Measurements from ENCODE around the gene POLQ. TPM values are rescaled to one million over a fixed set of nuclear protein-coding genes. Genes with fewer than 3 reads are reported as not detected.

POLQ gene
- total and polyA plus RNA-seq, 2 of the 8 experiments (the other 6 are each of a cell fraction or from before 2014, with no cell fraction given): 3.6 to 15.3 TPM

GRCh38 chr3:121545049-121545573 lies 677 bp downstream of the POLQ start:
- Histone ChIP-seq H2BK12ac (ENCODE audit: low read depth, low read length) (no peak overlapping the region), H3K27me3 (replicated peaks in 1 of 4; ENCODE audit: control insufficient read depth in 3 of 4, extremely low read depth in 1 of 4, insufficient read depth in 3 of 4, low read length in 3 of 4) (no peaks in the 10 kb centered on the region), H4K20me1 (replicated peaks in 1 of 2; ENCODE audit: control insufficient read depth in 1 of 2, insufficient read depth in 2 of 2, low read length in 2 of 2) (peaks cover 0 to 3% of the 10 kb centered on the region in 2 experiments), H3K4me1 (replicated peaks in 1 of 4; ENCODE audit: control insufficient read depth in 3 of 4, insufficient read depth in 4 of 4, low read length in 3 of 4) (0 out of 7 replicates have a peak, but pooled peaks cover 0 to 2% (median 0%) of the 10 kb centered on the region in 4 experiments), H3K79me1 (ENCODE audit: low read depth, low read length) (no peaks in the 10 kb centered on the region), H2AFZ (ENCODE audit: low read length) (no peak overlapping the region; the same call in 1 of the 2 replicates), H2BK20ac (ENCODE audit: low read length) (no peak overlapping the region), H3K36me3 (ENCODE audit: control insufficient read depth in 2 of 4, insufficient read depth in 4 of 4, low read length in 3 of 4) (peaks cover 2 to 16% (median 6%) of the 10 kb centered on the region in 4 experiments; a peak in 4 of 8 replicates), H3K4ac (replicated peaks; ENCODE audit: insufficient read length, low read depth, low read length) (no peak overlapping the region), H2BK5ac (ENCODE audit: low read depth, low read length) (peak overlapping the region; percentile 52; the same call in 1 of the 2 replicates), H4K8ac (ENCODE audit: extremely low read depth, insufficient read depth, low read length) (peak overlapping the region; percentile 96), H3K9me3 (ENCODE audit: insufficient read depth in 2 of 2, low read depth in 1 of 2, low read length in 1 of 2) (no peaks in the 10 kb centered on the region), H2AK5ac (ENCODE audit: low read depth, low read length) (no peak overlapping the region), H3K9ac (replicated peaks in 1 of 4; ENCODE audit: extremely low read depth in 1 of 4, low read depth in 3 of 4, low read length in 3 of 4) (peak overlapping the region; percentile 68 to 96 (median 88)), H3K14ac (ENCODE audit: insufficient read length) (no peak overlapping the region), H3K79me2 (ENCODE audit: control insufficient read depth in 1 of 2, insufficient read depth in 2 of 2, low read length in 2 of 2) (peaks cover 4 to 34% of the 10 kb centered on the region in 2 experiments), H2BK120ac (replicated peaks; ENCODE audit: low read depth, low read length) (no peak overlapping the region), H3K56ac (replicated peaks; ENCODE audit: insufficient read length, low read depth, low read length) (no peak overlapping the region), H3K18ac (ENCODE audit: extremely low read depth, low read length) (no peak overlapping the region; the same call in 1 of the 2 replicates), H3K23me2 (ENCODE audit: low read depth, low read length) (peaks cover 7% of the 10 kb centered on the region), H4K5ac (ENCODE audit: insufficient read length, low read depth, low read length) (no peak overlapping the region), H4K91ac (replicated peaks; ENCODE audit: insufficient read length, low read length) (no peak overlapping the region), H3K27ac (ENCODE audit: low read depth, low read length) (peak overlapping the region; percentile 55), H3K4me2 (ENCODE audit: insufficient read depth in 1 of 2, low read depth in 2 of 2, low read length in 2 of 2) (peak overlapping the region; percentile 79 to 94), H3K23ac (ENCODE audit: insufficient read length) (no peak overlapping the region), H3K4me3 (ENCODE audit: extremely low read depth in 1 of 4, insufficient read depth in 2 of 4, low read depth in 3 of 4, low read length in 4 of 4) (peak overlapping the region; percentile 86 to 98 (median 94)), H2BK15ac (ENCODE audit: low read length) (no peak overlapping the region)
- TF ChIP-seq KDM4A (IDR thresholded peaks at IDR 0.05; ENCODE audit: low read depth, low read length, severe bottlenecking): no peak
- no peak for TF ChIP-seq SIN3A (conservative IDR thresholded peaks at IDR 0.05 in 1 of 2, IDR thresholded peaks at IDR 0.05 in 1 of 2; ENCODE audit: low read depth in 1 of 2, low read length in 2 of 2)
- no peak for TF ChIP-seq RNF2 (IDR thresholded peaks at IDR 0.05; ENCODE audit: borderline replicate concordance, low read depth, low read length, missing control alignments, poor library complexity, severe bottlenecking)
- no peak for TF ChIP-seq ASH2L (IDR thresholded peaks at IDR 0.05; ENCODE audit: low read length)
- no peak for TF ChIP-seq NANOG (IDR thresholded peaks at IDR 0.05; ENCODE audit: insufficient read depth, low read depth, low read length, poor library complexity, severe bottlenecking)
- no peak for TF ChIP-seq EZH2 (IDR thresholded peaks at IDR 0.05; ENCODE audit: low read depth, low read length, severe bottlenecking)
- TF ChIP-seq TAF7 (optimal IDR thresholded peaks at IDR 0.05; ENCODE audit: borderline replicate concordance, low read depth, low read length): no peak
- no peak for TF ChIP-seq BCL11A (IDR thresholded peaks at IDR 0.05; ENCODE audit: low read depth in 2 of 2, low read length in 2 of 2)
- TF ChIP-seq POLR2A (IDR thresholded peaks at IDR 0.05; ENCODE audit: control extremely low read depth in 1 of 2, low read depth in 2 of 2, low read length in 2 of 2): no peak
- TF ChIP-seq TEAD4 (IDR thresholded peaks at IDR 0.05; ENCODE audit: low read depth, low read length): no peak
- TF ChIP-seq EGR1 (IDR thresholded peaks at IDR 0.05; ENCODE audit: borderline replicate concordance, low read depth, low read length): no peak
- TF ChIP-seq CHD2 (IDR thresholded peaks at IDR 0.05; ENCODE audit: low read length): no peak
- FAIRE-seq (no peak), DNase-seq (ENCODE audit: low read depth in 1 of 2, low spot score in 2 of 2) (no peak)
- WGBS, 2 experiments (ENCODE audit: extremely low coverage in 1 of 2, insufficient coverage in 1 of 2, insufficient read length in 1 of 2, insufficient replicate concordance in 2 of 2, low coverage in 1 of 2, low lambda C conversion rate in 2 of 2, missing lambda C conversion rate in 1 of 2): 16% methylated on average over 18 of the region's 18 CpGs; no CpG with 5 or more reads in 1 of the 2 experiments
- ChIA-PET CTCF (ENCODE audit: partially characterized antibody) (interaction anchor here (1.2 to 2.7 kb wide), 7 partner anchors 8 to 755 kb away, joined by 3 to 13 read pairs (median 5); no protein-coding TSS in a partner anchor), POLR2A (ENCODE audit: partially characterized antibody) (interaction anchor here (0.9 to 1.9 kb wide), 5 partner anchors 9 to 320 kb away, joined by 3 to 5 read pairs (median 4); partner anchors contain the start of gene GOLGB1)
